OCI-LY7 (cell line): ENCODE results near the gene UGT1A4. TPM values are rescaled to one million over a fixed set of nuclear protein-coding genes. Genes with fewer than 3 reads are reported as not detected.

Experiments used
- BruUV-seq: library from RNA; stranded (reverse); fragments of 400-500 nt; replicated peaks from 2 replicates; lab custom pipeline; 2021; lab: Mats Ljungman, UMichigan
- CTCF ChIA-PET: fragments of 300-600 bp; sonication (Branson Sonifier 250); formaldehyde crosslinking; loops from one replicate; lab custom pipeline; 2022; ENCODE audit warnings: antibody characterized with exemption; ENCODE audit not compliant: unreplicated experiment; lab: Charles Lee
- POLR2A ChIA-PET: fragments of 300-600 bp; sonication (Branson Sonifier 250); formaldehyde crosslinking; loops from one replicate; lab custom pipeline; 2022; ENCODE audit warnings: antibody characterized with exemption; lab: Charles Lee
- DNase-seq: peaks from one replicate; pipeline ENCODE4 v3.0.0-alpha.2; 2015; ENCODE audit warnings: low spot score
- H2AFZ ChIP-seq: fragments of 200-600 bp; sonication (generic), shearing (Covaris generic); 2 replicates; pipeline ENCODE4 v1.6.1; 2014; ENCODE audit warnings: mild to moderate bottlenecking, antibody characterized with exemption, low read length, moderate library complexity
- H3K27ac ChIP-seq: fragments of 200-600 bp; sonication (generic); 2 replicates; pipeline ENCODE4 v1.5.1; 2014; ENCODE audit warnings: mixed run types, low read depth, mild to moderate bottlenecking, moderate library complexity, low read length, inconsistent platforms; ENCODE audit not compliant: poor library complexity, severe bottlenecking
- H3K36me3 ChIP-seq: fragments of 200-600 bp; sonication (generic); 2 replicates; pipeline ENCODE4 v1.6.1; 2014; ENCODE audit warnings: mild to moderate bottlenecking, antibody characterized with exemption, low read length, moderate library complexity, mixed read lengths; ENCODE audit not compliant: insufficient read depth
- H3K4me1 ChIP-seq: fragments of 200-600 bp; sonication (generic); 2 replicates; pipeline ENCODE4 v1.5.1; 2014; ENCODE audit warnings: mild to moderate bottlenecking, low read length; ENCODE audit not compliant: insufficient read depth, poor library complexity, severe bottlenecking
- H3K4me2 ChIP-seq: fragments of 200-600 bp; sonication (generic); 2 replicates; pipeline ENCODE4 v1.6.1; 2014; ENCODE audit warnings: mild to moderate bottlenecking, low read length
- H3K4me3 ChIP-seq: fragments of 200-600 bp; sonication (generic); 2 replicates; pipeline ENCODE4 v1.5.1; 2014; ENCODE audit warnings: mild to moderate bottlenecking, low read depth, low read length; ENCODE audit not compliant: poor library complexity, severe bottlenecking
- H3K79me2 ChIP-seq: fragments of 200-600 bp; sonication (generic); 2 replicates; pipeline ENCODE4 v1.6.1; 2016; ENCODE audit warnings: low read depth, mild to moderate bottlenecking, low read length, moderate library complexity, mixed read lengths; ENCODE audit not compliant: insufficient read depth
- H3K9me2 ChIP-seq: fragments of 200-600 bp; sonication (generic); 2 replicates; pipeline ENCODE4 v1.6.1; 2016; ENCODE audit warnings: mild to moderate bottlenecking, low read length, mixed read lengths; ENCODE audit not compliant: insufficient read depth
- H3K9me3 ChIP-seq: fragments of 200-600 bp; sonication (generic); 2 replicates; pipeline ENCODE4 v1.6.1; 2014; ENCODE audit warnings: mild to moderate bottlenecking, mixed run types, low read length, mixed read lengths
- H4K20me1 ChIP-seq: fragments of 200-600 bp; sonication (generic); 2 replicates; pipeline ENCODE4 v1.6.1; 2014; ENCODE audit warnings: mild to moderate bottlenecking, antibody characterized with exemption, low read length, moderate library complexity, mixed read lengths; ENCODE audit not compliant: insufficient read depth
- EZH2phosphoT487 ChIP-seq: fragments of 200-600 bp; sonication (generic); IDR thresholded peaks from 2 replicates; pipeline ENCODE4 v1.6.1; 2018; ENCODE audit warnings: low read depth, borderline replicate concordance, mild to moderate bottlenecking, mixed run types, antibody characterized with exemption, low read length, moderate library complexity, mixed read lengths
- intact Hi-C: fragments of 100-400 bp; cut with micrococcal nuclease; formaldehyde crosslinking; loops from one replicate; pipeline ENCODE4 v1.10.0; 2022; ENCODE audit not compliant: unreplicated experiment
- total RNA-seq, 2 experiments: library from RNA; depleted of rRNA in 1 of 2; stranded (reverse); fragments of >200 nt in 1 of 2; shearing (Covaris generic) in 1 of 2; gene quantifications; 2 replicates each; pipeline ENCODE4 v1.2.3, GENCODE V29; 2014 to 2022
- TF ChIP-seq, protein P1 (sequence below): fragments of 200-600 bp; sonication (generic); conservative IDR thresholded peaks from 2 replicates; pipeline ENCODE4 v1.5.1; 2014; ENCODE audit warnings: mild to moderate bottlenecking, antibody characterized with exemption, low read length, moderate library complexity, mixed read lengths

UGT1A4 gene
- total RNA-seq, 2 experiments from 2014 or later: not detected

DNA sequence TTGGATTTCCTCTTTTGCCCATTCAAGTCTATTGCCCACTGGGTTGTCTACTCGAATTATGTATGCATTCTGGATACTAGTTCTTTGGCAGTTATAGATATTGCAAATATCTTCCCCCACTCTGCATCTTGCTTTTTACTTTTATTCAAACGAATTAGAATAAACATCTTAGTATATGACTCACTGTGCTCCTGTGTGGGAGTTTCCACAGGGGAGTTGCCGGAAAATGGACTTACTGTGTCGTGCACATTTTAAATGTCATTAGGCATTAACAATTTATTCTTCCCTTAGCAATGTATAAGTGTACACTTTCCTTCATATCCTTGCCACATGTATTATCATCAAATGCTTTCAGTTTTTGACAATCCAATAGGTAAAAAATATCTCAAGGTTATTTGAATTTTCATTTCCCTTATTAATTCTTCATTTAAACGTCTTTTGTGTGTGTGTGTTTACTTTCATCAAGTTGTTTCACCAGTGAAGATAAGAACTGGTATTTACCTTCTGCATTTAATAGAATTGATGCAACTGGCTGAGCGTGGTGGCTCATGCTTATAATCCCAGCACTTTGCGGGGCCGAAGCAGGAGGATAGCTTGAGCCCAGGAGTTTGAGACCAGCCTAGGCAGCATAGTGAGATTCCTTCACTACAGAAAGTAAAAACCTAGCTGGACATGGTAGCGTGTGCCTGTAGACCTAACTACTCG lies 10.4 kb upstream of the UGT1A4 start:
- Histone ChIP-seq H3K27ac (no peak overlapping the region), H2AFZ (no peak overlapping the region), H3K4me2 (no peak overlapping the region), H3K9me3 (no peaks in the 10 kb centered on the region), H3K79me2 (no peaks in the 10 kb centered on the region), H3K4me1 (no peaks in the 10 kb centered on the region), H3K36me3 (no peaks in the 10 kb centered on the region), H3K4me3 (no peak overlapping the region), H3K9me2 (no peaks in the 10 kb centered on the region), H4K20me1 (no peaks in the 10 kb centered on the region)
- POLR2A ChIA-PET: no interaction called here
- CTCF ChIA-PET: no interaction called here
- no peak for DNase-seq
- no TSS peak for BruUV-seq
- TF ChIP-seq, protein P1, sequence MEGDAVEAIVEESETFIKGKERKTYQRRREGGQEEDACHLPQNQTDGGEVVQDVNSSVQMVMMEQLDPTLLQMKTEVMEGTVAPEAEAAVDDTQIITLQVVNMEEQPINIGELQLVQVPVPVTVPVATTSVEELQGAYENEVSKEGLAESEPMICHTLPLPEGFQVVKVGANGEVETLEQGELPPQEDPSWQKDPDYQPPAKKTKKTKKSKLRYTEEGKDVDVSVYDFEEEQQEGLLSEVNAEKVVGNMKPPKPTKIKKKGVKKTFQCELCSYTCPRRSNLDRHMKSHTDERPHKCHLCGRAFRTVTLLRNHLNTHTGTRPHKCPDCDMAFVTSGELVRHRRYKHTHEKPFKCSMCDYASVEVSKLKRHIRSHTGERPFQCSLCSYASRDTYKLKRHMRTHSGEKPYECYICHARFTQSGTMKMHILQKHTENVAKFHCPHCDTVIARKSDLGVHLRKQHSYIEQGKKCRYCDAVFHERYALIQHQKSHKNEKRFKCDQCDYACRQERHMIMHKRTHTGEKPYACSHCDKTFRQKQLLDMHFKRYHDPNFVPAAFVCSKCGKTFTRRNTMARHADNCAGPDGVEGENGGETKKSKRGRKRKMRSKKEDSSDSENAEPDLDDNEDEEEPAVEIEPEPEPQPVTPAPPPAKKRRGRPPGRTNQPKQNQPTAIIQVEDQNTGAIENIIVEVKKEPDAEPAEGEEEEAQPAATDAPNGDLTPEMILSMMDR: no peak
- TF ChIP-seq EZH2phosphoT487: no peak
- intact Hi-C loops: no loop called here

DNA sequence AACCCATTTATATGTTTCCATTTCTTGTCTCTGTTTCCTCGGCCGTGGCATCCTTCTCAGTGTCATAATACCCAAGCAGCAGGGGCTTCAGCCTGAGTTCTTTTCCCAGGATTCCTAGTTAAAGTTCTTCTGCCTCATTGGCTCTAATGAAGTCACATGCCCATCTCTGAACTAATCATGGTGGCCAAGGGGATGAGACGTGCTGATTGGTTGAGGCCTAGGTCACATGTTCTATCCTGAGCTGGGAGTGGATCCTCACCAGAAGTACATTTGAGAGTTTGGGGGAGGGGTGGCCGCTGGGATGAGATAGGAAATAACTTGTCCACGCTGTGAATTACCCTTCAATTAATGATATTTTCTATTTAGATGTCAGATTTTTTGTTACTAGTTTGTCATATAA lies 9.6 kb upstream of the UGT1A4 start:
- H3K4me2 ChIP-seq: no peak overlapping the region
- no peaks in the 10 kb centered on the region for H3K4me1 ChIP-seq
- BruUV-seq: no TSS peak
- no peaks in the 10 kb centered on the region for H3K9me2 ChIP-seq
- no peak overlapping the region for H3K27ac ChIP-seq
- DNase-seq: no peak
- intact Hi-C loops: no loop called here
- H3K4me3 ChIP-seq: no peak overlapping the region
- CTCF ChIA-PET: no interaction called here
- no peaks in the 10 kb centered on the region for H3K79me2 ChIP-seq
- H2AFZ ChIP-seq: no peak overlapping the region
- H3K36me3 ChIP-seq: no peaks in the 10 kb centered on the region
- TF ChIP-seq, protein P1: no peak
- TF ChIP-seq EZH2phosphoT487: no peak
- POLR2A ChIA-PET: no interaction called here
- no peaks in the 10 kb centered on the region for H4K20me1 ChIP-seq
- H3K9me3 ChIP-seq: no peaks in the 10 kb centered on the region

DNA sequence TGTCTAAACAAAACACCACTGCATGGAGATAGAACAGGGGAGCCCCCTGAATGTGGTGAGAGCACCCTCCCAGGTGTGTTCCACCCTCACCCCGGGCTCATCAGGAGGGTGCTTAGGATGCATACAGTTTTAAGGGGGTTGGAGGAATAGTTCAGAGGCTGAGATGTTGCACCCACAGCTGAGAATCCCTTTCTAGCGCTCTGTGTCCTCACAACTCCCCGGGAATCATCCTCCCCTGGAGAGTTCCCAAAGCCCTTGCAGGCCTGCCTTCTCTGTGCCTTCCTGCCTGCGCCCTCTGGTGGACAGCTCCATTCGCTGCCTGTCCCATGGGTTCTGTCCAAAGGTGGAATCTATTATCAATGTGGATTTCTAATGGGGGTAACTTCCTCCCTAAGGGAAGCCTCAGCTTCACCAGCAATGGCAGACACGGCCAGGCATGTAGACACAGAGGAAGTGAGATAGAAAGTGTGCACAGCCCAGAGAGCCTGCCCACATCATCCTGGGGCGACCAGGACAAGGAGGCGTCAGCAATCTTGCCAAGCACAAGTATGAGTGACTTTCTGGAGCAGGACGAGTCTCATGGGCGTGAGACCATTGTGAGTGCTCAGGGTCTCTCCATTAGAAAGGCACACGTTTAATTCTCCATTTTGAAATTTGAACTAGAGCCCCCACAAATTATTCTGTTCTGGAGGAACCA lies 7.1 kb upstream of the UGT1A4 start:
- no peaks in the 10 kb centered on the region for H3K9me3 ChIP-seq
- no peak overlapping the region for H3K4me3 ChIP-seq
- no peaks in the 10 kb centered on the region for H3K4me1 ChIP-seq
- H3K4me2 ChIP-seq: no peak overlapping the region
- no peaks in the 10 kb centered on the region for H4K20me1 ChIP-seq
- intact Hi-C loops: loop anchor here (1.0 to 5.0 kb wide), 2 partner anchors 121 to 231 kb away; no protein-coding TSS in a partner anchor
- ChIA-PET CTCF (no interaction called here), POLR2A (interaction anchor here (0.8 kb wide), 1 partner anchor 190 kb away, joined by 3 read pairs; no protein-coding TSS in a partner anchor)
- no peaks in the 10 kb centered on the region for H3K36me3 ChIP-seq
- H3K27ac ChIP-seq: no peak overlapping the region
- no peaks in the 10 kb centered on the region for H3K79me2 ChIP-seq
- no peak overlapping the region for H2AFZ ChIP-seq
- DNase-seq: peak; percentile 71
- H3K9me2 ChIP-seq: no peaks in the 10 kb centered on the region
- TF ChIP-seq EZH2phosphoT487: no peak
- TF ChIP-seq, protein P1: peak; percentile 94
- BruUV-seq: no TSS peak
